Ovary (tissue), 1 donor: Measurements from ENCODE around the gene CALY.

Experiments
- EP300 ChIP-seq: sonication (generic); formaldehyde crosslinking; IDR thresholded peaks from one replicate; pipeline ENCODE4 v1.6.1; 2017; ENCODE audit warnings: antibody characterized with exemption
- POLR2A ChIP-seq: fragments of 450-650 bp; IDR thresholded peaks from one replicate; pipeline ENCODE4 v1.6.1; 2017; ENCODE audit warnings: antibody characterized with exemption, mild to moderate bottlenecking, moderate library complexity

- no peak for TF ChIP-seq POLR2A
- no peak for TF ChIP-seq EP300
Observed at GRCh38 chr10:133339708-133340380, 3.1 kb upstream of the CALY start.
